SK-N-MC (cell line): Measurements from ENCODE around the gene TMSB10.

Source experiments
- EZH2 ChIP-seq: fragments of 200-600 bp; sonication (generic); IDR thresholded peaks from one replicate; pipeline ENCODE4 v1.6.1; 2017; ENCODE audit warnings: antibody characterized with exemption
- FOXP2 ChIP-seq: optimal IDR thresholded peaks from 2 replicates; pipeline ENCODE3; 2011; ENCODE audit warnings: mild to moderate bottlenecking, moderate library complexity; ENCODE audit not compliant: insufficient read depth; ENCODE audit errors: extremely low read length, control extremely low read depth
- POLR2AphosphoS5 ChIP-seq: IDR thresholded peaks from 2 replicates; pipeline ENCODE4 v1.6.1; 2012; ENCODE audit warnings: mild to moderate bottlenecking, low read depth, low read length, borderline replicate concordance

- TF ChIP-seq EZH2, result no peak
- TF ChIP-seq POLR2AphosphoS5, result no peak
- no peak for TF ChIP-seq FOXP2
Observed at GRCh38 chr2:84924173-84925106, 19.0 kb downstream of the TMSB10 start.
